Glutamatergic neuron (in vitro differentiated cells): Measurements from ENCODE around the gene NAA60. TPM values are rescaled to one million over a fixed set of nuclear protein-coding genes. Genes with fewer than 3 reads are reported as not detected.

Source experiments
- DNase-seq: peaks from one replicate; pipeline ENCODE4 v3.0.0; 2022
- H3K27ac Mint-ChIP-seq: one replicate; pipeline ENCODE4 v1.8.0; 2020; ENCODE audit warnings: mild to moderate bottlenecking, mixed read lengths, inconsistent platforms; ENCODE audit not compliant: unreplicated experiment
- H3K27me3 Mint-ChIP-seq: one replicate; pipeline ENCODE4 v1.8.0; 2020; ENCODE audit warnings: mild to moderate bottlenecking, moderate library complexity, mixed read lengths, inconsistent platforms; ENCODE audit not compliant: unreplicated experiment
- H3K36me3 Mint-ChIP-seq: one replicate; pipeline ENCODE4 v1.8.0; 2020; ENCODE audit warnings: mild to moderate bottlenecking, mixed read lengths, inconsistent platforms; ENCODE audit not compliant: unreplicated experiment
- H3K4me1 Mint-ChIP-seq: one replicate; pipeline ENCODE4 v1.8.0; 2020; ENCODE audit warnings: mild to moderate bottlenecking, low read depth, mixed read lengths, inconsistent platforms; ENCODE audit not compliant: unreplicated experiment
- H3K4me3 Mint-ChIP-seq: one replicate; pipeline ENCODE4 v1.8.0; 2020; ENCODE audit warnings: mild to moderate bottlenecking, mixed read lengths, inconsistent platforms; ENCODE audit not compliant: unreplicated experiment
- H3K9me3 Mint-ChIP-seq: one replicate; pipeline ENCODE4 v1.8.0; 2020; ENCODE audit warnings: mild to moderate bottlenecking, moderate library complexity, mixed read lengths, inconsistent platforms; ENCODE audit not compliant: unreplicated experiment
- long read RNA-seq: library from polyadenylated mRNA; unstranded; transcript quantifications from one replicate; pipeline ENCODE4 v2.0.0, GENCODE V29; 2020; ENCODE audit not compliant: unreplicated experiment
- total RNA-seq: library from RNA; stranded (reverse); fragmentation: NEBNext Ultra II Directional; extraction: Animal tissue kit (Norgen Biotek cat#: 25700); gene quantifications from one replicate; pipeline ENCODE4 v1.2.1, GENCODE V29; 2021; ENCODE audit not compliant: unreplicated experiment
- TF ChIP-seq, protein P1 (sequence below): fragments of 200-600 bp; sonication (generic); IDR thresholded peaks from one replicate; pipeline ENCODE4 v1.5.0; 2021; ENCODE audit not compliant: partially characterized antibody, unreplicated experiment

NAA60 gene
- 69.9 TPM for total RNA-seq
- long read RNA-seq, transcript NAA60-203 (7 exons, 2,619 nt) = minor isoform, 6 of 24 reads
- long read RNA-seq, transcript NAA60-229 (7 exons, 2,531 nt) = major isoform, 7 of 24 reads
- long read RNA-seq, partial matches to known transcripts = 2 of 24 reads
- long read RNA-seq, other reads (novel, unspliced or antisense) = 6 of 24 reads

DNA sequence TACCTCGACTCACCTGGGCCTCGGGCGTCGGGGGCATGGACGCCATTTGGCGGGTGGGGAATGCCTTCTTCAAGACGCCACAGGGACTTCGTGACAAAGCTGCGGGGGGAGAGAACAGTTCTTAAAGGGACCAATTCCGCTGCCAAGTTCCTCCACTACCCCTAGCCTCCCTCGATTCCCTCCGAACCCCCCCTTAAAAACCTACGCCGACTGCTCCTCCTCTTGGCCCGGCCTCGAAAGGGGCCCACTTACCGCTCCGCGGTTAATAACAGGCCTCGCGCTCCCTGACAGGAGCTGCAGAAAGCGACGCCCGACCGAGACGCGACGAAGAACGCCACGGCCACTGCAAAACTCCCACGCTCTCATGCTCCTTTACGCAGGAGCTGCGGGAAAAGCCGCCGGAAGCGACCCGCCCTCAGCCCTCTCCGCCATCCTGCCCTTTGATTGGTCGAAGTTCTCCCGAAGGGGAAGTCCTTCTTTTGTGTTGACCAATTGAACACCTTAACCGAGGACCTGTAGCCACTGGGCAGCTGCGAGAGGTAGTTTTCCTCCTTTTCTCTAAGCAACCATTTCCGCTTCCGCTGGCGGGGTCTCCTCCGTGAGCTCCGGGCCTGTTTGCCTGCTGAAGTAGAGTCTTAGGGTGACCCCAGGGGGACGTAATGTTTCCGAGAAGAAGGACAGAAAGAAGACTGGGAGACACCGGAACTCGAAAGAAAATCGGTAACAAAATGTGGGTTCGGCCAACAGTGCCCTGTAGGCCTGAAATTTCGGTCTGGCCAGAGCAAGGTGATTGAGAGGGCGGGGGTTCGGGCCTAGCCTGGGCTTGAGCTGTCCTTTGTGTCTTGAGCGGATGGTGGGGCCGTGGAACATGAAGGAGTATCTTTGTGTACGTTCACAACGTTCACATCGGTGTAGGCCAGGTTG lies at the start of gene NAA60, which contains the start of gene ZNF597:
TSS of gene NAA60 (plus strand) at position 573 of the 924 bp plus-strand sequence. CDS start 32,548 bp downstream, outside the sequence.
TSS of gene ZNF597 (minus strand) at position 397 of the 924 bp plus-strand sequence. CDS start at position 46, 351 bp downstream.
- peaks cover 5% of the 10 kb centered on the region for H3K27me3 Mint-ChIP-seq
- H3K4me1 Mint-ChIP-seq = peaks cover 2% of the 10 kb centered on the region
- H3K27ac Mint-ChIP-seq = peak within 1 kb of the TSS; percentile 96
- peaks cover 9% of the 10 kb centered on the region for H3K36me3 Mint-ChIP-seq
- TF ChIP-seq, protein P1, sequence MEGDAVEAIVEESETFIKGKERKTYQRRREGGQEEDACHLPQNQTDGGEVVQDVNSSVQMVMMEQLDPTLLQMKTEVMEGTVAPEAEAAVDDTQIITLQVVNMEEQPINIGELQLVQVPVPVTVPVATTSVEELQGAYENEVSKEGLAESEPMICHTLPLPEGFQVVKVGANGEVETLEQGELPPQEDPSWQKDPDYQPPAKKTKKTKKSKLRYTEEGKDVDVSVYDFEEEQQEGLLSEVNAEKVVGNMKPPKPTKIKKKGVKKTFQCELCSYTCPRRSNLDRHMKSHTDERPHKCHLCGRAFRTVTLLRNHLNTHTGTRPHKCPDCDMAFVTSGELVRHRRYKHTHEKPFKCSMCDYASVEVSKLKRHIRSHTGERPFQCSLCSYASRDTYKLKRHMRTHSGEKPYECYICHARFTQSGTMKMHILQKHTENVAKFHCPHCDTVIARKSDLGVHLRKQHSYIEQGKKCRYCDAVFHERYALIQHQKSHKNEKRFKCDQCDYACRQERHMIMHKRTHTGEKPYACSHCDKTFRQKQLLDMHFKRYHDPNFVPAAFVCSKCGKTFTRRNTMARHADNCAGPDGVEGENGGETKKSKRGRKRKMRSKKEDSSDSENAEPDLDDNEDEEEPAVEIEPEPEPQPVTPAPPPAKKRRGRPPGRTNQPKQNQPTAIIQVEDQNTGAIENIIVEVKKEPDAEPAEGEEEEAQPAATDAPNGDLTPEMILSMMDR = no peak
- peaks cover 13% of the 10 kb centered on the region for H3K9me3 Mint-ChIP-seq
- peak; percentile 80 for DNase-seq
- peak within 1 kb of the TSS; percentile 100 for H3K4me3 Mint-ChIP-seq

DNA sequence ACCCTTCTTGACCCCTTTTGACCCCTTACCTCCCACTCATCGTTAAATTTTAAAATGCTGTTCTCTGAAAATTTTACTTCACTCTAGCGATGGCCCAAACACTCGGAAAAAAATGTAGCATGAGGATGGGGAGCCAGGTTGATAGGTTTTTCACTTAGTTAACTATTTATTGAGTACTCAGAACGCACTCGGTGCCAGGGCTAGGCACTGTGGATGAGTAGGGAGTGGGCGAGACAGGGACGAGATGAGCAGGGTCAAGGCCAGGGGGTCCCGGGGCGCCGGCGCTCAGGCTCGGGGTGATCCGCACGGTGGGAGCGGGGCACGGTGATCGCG lies 43.1 kb upstream of the NAA60 start:
- H3K9me3 Mint-ChIP-seq = peaks cover 5% of the 10 kb centered on the region
- H3K4me1 Mint-ChIP-seq = peaks cover 10% of the 10 kb centered on the region
- TF ChIP-seq, protein P1 = no peak
- DNase-seq = no peak
- H3K27ac Mint-ChIP-seq = peak overlapping the region; percentile 75
- H3K36me3 Mint-ChIP-seq = peaks cover 39% of the 10 kb centered on the region
- peak overlapping the region; percentile 98 for H3K4me3 Mint-ChIP-seq
- H3K27me3 Mint-ChIP-seq = peaks cover 4% of the 10 kb centered on the region

DNA sequence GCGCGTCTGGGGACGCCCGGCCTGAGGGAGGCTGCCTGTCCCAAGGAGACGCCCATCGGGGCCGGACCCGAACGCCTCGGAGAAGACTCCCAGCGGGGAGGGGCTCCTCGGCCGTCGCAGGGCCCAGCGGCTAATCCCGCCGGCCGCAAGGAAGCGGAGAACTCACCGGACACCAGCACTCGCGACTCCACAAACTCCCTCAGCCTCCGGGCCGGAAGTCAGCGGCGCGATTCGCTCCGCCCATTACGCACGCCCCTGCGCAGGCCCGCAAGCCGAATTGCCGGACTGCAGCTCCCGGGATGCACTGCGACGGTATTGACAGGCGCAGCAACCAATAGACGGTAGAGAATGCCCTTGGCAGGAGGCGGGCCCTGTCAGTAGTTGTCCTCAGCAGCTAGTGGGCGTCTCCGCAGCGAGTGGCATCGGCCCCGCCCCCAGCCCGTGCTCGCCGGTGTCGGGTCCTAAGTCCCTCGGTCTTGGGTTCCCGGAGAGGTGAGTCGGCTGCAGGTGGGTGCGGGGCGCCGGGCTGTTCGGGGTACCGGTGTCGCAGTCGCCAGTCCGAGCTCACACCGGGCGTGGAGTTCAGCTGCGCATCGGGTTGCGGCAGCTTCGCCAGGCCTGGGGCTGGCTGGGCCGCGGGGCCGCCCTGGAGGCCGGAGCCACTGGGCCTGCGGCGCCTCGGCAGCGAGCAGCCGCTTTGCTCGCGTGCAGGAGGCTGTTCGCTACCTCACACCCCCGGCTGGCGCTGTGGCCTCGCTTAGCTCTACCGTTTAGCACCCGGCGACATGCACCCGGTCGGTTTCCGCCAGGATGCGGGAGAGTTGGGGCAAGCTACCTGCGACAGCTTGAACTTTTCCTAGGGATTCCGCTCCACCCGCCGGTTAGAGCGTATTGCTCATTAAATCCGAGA lies 42.4 kb upstream of the NAA60 start, which contains the start of the genes ZNF174 and ZSCAN32:
TSS of gene ZNF174 (plus strand) at position 437 of the 910 bp plus-strand sequence. CDS start 790 bp downstream, outside the sequence.
TSS of gene ZSCAN32 (minus strand) at position 226 of the 910 bp plus-strand sequence. CDS start 3,447 bp downstream, outside the sequence.
- H3K4me1 Mint-ChIP-seq = peaks cover 10% of the 10 kb centered on the region
- TF ChIP-seq, protein P1 = no peak
- H3K36me3 Mint-ChIP-seq = peaks cover 44% of the 10 kb centered on the region
- peak; percentile 98 for DNase-seq
- H3K27ac Mint-ChIP-seq = peak within 1 kb of the TSS; percentile 89
- peaks cover 4% of the 10 kb centered on the region for H3K27me3 Mint-ChIP-seq
- H3K4me3 Mint-ChIP-seq = peak within 1 kb of the TSS; percentile 98
- H3K9me3 Mint-ChIP-seq = peaks cover 6% of the 10 kb centered on the region

DNA sequence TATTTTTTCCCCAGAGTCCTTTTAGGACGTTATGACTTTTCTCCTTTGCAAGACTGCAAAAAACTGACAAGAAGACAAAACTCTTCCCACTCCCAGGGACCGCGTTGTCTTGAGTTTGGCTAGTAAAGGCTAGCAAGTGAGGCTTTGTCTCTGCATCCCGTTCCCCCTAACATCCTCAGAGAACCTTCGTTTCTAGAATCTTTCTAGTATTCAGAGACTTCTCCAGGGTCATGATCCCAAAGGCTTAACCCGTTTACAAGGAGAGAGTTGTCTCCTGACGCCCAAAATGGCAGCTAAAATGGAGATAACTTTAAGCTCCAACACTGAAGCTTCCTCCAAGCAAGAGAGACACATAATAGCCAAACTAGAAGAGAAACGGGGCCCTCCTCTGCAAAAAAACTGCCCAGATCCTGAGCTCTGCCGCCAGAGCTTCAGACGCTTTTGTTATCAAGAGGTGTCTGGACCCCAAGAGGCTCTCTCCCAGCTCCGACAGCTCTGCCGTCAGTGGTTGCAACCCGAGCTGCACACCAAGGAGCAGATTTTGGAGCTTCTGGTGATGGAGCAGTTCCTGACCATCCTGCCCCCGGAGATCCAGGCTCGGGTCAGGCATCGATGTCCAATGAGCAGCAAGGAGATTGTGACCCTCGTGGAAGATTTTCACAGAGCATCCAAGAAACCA lies 41.6 kb upstream of the NAA60 start:
- Mint-ChIP-seq H3K4me1 (peaks cover 10% of the 10 kb centered on the region), H3K36me3 (peaks cover 44% of the 10 kb centered on the region), H3K27ac (peak overlapping the region; percentile 89), H3K27me3 (peaks cover 4% of the 10 kb centered on the region), H3K4me3 (peak overlapping the region; percentile 98), H3K9me3 (peaks cover 6% of the 10 kb centered on the region)
- TF ChIP-seq, protein P1 = no peak
- DNase-seq = peak; percentile 34
